NB4 (cell line): ENCODE data around the gene ZNF592.

Source experiments
- CTCF ChIP-seq: IDR thresholded peaks from one replicate; pipeline ENCODE4 v1.5.1; 2012; ENCODE audit warnings: low read depth, low read length
- MYC ChIP-seq: IDR thresholded peaks from 2 replicates; pipeline ENCODE4 v1.6.1; 2011; ENCODE audit warnings: low read depth, low read length
- POLR2A ChIP-seq: IDR thresholded peaks from 2 replicates; pipeline ENCODE4 v1.6.1; 2011; ENCODE audit warnings: mild to moderate bottlenecking; ENCODE audit not compliant: insufficient read length; ENCODE audit errors: extremely low read depth
- TF ChIP-seq, protein P1 (sequence below): IDR thresholded peaks from 2 replicates; pipeline ENCODE4 v1.6.1; 2011; ENCODE audit warnings: low read depth, low read length

- TF ChIP-seq, protein P1, sequence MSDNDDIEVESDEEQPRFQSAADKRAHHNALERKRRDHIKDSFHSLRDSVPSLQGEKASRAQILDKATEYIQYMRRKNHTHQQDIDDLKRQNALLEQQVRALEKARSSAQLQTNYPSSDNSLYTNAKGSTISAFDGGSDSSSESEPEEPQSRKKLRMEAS = no peak
- TF ChIP-seq CTCF (no peak), POLR2A (no peak), MYC (no peak)
These were observed 3.8 kb downstream of the ZNF592 start for GRCh38 chr15:84752195-84752594.
